Endothelial cell (in vitro differentiated cells): ENCODE data around the gene GPR37L1. TPM values are rescaled to one million over a fixed set of nuclear protein-coding genes. Genes with fewer than 3 reads are reported as not detected.
A peak's percentile ranks its signal among the peaks of the same experiment; 100 is the strongest.
"Not testable (repeated sequence)": the region's sequence is repeated elsewhere in the genome, so short reads cannot be mapped to it uniquely, and the experiment has no call there.

Source experiments
- DNase-seq: peaks from one replicate; pipeline ENCODE4 v3.0.0; 2021; ENCODE audit warnings: low spot score
- H3K27ac Mint-ChIP-seq: one replicate; pipeline ENCODE4 v1.8.0; 2021; ENCODE audit warnings: mixed read lengths, inconsistent platforms; ENCODE audit not compliant: unreplicated experiment
- H3K27me3 Mint-ChIP-seq: one replicate; pipeline ENCODE4 v1.8.0; 2021; ENCODE audit warnings: mild to moderate bottlenecking, moderate library complexity, mixed read lengths, inconsistent platforms; ENCODE audit not compliant: unreplicated experiment
- H3K36me3 Mint-ChIP-seq: one replicate; pipeline ENCODE4 v1.8.0; 2021; ENCODE audit warnings: mild to moderate bottlenecking, low read depth, mixed read lengths, inconsistent platforms; ENCODE audit not compliant: unreplicated experiment
- H3K4me1 Mint-ChIP-seq: one replicate; pipeline ENCODE4 v1.8.0; 2021; ENCODE audit warnings: mild to moderate bottlenecking, mixed read lengths, inconsistent platforms; ENCODE audit not compliant: unreplicated experiment
- H3K4me3 Mint-ChIP-seq: one replicate; pipeline ENCODE4 v1.8.0; 2021; ENCODE audit warnings: mild to moderate bottlenecking, mixed read lengths, inconsistent platforms; ENCODE audit not compliant: unreplicated experiment
- H3K9me3 Mint-ChIP-seq: one replicate; pipeline ENCODE4 v1.8.0; 2021; ENCODE audit warnings: mixed read lengths, inconsistent platforms; ENCODE audit not compliant: unreplicated experiment
- CTCF ChIP-seq: fragments of 200-600 bp; sonication (generic); IDR thresholded peaks from one replicate; pipeline ENCODE4 v1.5.0; 2021; ENCODE audit warnings: antibody characterized with exemption; ENCODE audit not compliant: unreplicated experiment
- total RNA-seq: library from RNA; stranded (reverse); fragmentation: NEBNext Ultra II Directional; extraction: Animal tissue kit (Norgen Biotek cat#: 25700); gene quantifications from one replicate; pipeline ENCODE4 v1.2.1, GENCODE V29; 2021; ENCODE audit not compliant: unreplicated experiment

GPR37L1 gene
- total RNA-seq, 1 donor from 2014 or later, result not detected

GRCh38 chr1:202164271-202165037, 41.7 kb downstream of the GPR37L1 start:
- H3K27ac Mint-ChIP-seq, result no peak overlapping the region

GRCh38 chr1:202165267-202165941, 42.7 kb downstream of the GPR37L1 start:
- Mint-ChIP-seq H3K36me3 (no peaks in the 10 kb centered on the region), H3K4me3 (no peak overlapping the region), H3K27ac (no peak overlapping the region), H3K27me3 (peaks cover 7% of the 10 kb centered on the region), H3K9me3 (no peaks in the 10 kb centered on the region), H3K4me1 (peaks cover 13% of the 10 kb centered on the region)
- DNase-seq, result no peak
- no peak for TF ChIP-seq CTCF

More at GRCh38 chr1:202164271-202165037, 41.7 kb downstream of the GPR37L1 start:
- H3K4me1 Mint-ChIP-seq, result peaks cover 22% of the 10 kb centered on the region
- DNase-seq, result no peak
- no peak for TF ChIP-seq CTCF
- no peaks in the 10 kb centered on the region for H3K9me3 Mint-ChIP-seq
- no peak overlapping the region for H3K4me3 Mint-ChIP-seq
- no peaks in the 10 kb centered on the region for H3K36me3 Mint-ChIP-seq
- H3K27me3 Mint-ChIP-seq, result peaks cover 4% of the 10 kb centered on the region

- no peak for TF ChIP-seq CTCF
- no peaks in the 10 kb centered on the region for H3K9me3 Mint-ChIP-seq
- H3K36me3 Mint-ChIP-seq, result no peaks in the 10 kb centered on the region
- no peak overlapping the region for H3K4me3 Mint-ChIP-seq
- H3K4me1 Mint-ChIP-seq, result peaks cover 8% of the 10 kb centered on the region
- DNase-seq, result no peak
- H3K27ac Mint-ChIP-seq, result no peak overlapping the region
- H3K27me3 Mint-ChIP-seq, result peaks cover 6% of the 10 kb centered on the region
Observed at GRCh38 chr1:202165942-202166843, 43.5 kb downstream of the GPR37L1 start.

- not testable (repeated sequence) for H3K4me1 Mint-ChIP-seq, H3K4me3 Mint-ChIP-seq, H3K36me3 Mint-ChIP-seq, H3K9me3 Mint-ChIP-seq, H3K27me3 Mint-ChIP-seq, DNase-seq
- peak overlapping the region; percentile 7 for H3K27ac Mint-ChIP-seq
Observed at GRCh38 chr1:202167054-202167453, 44.3 kb downstream of the GPR37L1 start.

- TF ChIP-seq CTCF, result no peak
- DNase-seq, result no peak
- Mint-ChIP-seq H3K9me3 (no peaks in the 10 kb centered on the region), H3K4me1 (peaks cover 4% of the 10 kb centered on the region), H3K36me3 (no peaks in the 10 kb centered on the region), H3K4me3 (no peak overlapping the region), H3K27me3 (peaks cover 6% of the 10 kb centered on the region), H3K27ac (no peak overlapping the region)
Observed at GRCh38 chr1:202167708-202168415, 45.1 kb downstream of the GPR37L1 start.
